Aorta (tissue), 5 donors: ENCODE measurements around the gene GTF2IRD1. TPM values are rescaled to one million over a fixed set of nuclear protein-coding genes. Genes with fewer than 3 reads are reported as not detected.

Experiments
- ATAC-seq: fragments of 200-7000 bp; cut with Tn5 transposase; one replicate; pipeline ENCODE4 v1.9.1; 2022; ENCODE audit warnings: moderate library complexity; ENCODE audit not compliant: low FRiP score
- DNase-seq, 2 donors: peaks; one replicate each; pipeline ENCODE4 v3.0.0-alpha.2; 2020
- H3K27ac ChIP-seq, 2 donors: one replicate each; pipeline ENCODE4 v1.5.1; 2013; ENCODE audit warnings: low read length in 2 of 2, mild to moderate bottlenecking in 2 of 2, moderate library complexity in 2 of 2, control low read depth in 1 of 2, inconsistent platforms in 1 of 2, low read depth in 1 of 2
- H3K27me3 ChIP-seq, 2 donors: one replicate each; pipeline ENCODE4 v1.6.1; 2013; ENCODE audit warnings: control low read depth in 1 of 2, low read length in 1 of 2, mild to moderate bottlenecking in 1 of 2, moderate library complexity in 1 of 2; ENCODE audit not compliant: insufficient read depth in 2 of 2, control insufficient read depth in 1 of 2
- H3K36me3 ChIP-seq, 2 donors: one replicate each; pipeline ENCODE4 v1.6.1; 2013; ENCODE audit warnings: control low read depth in 1 of 2, low read length in 1 of 2, mild to moderate bottlenecking in 1 of 2; ENCODE audit not compliant: insufficient read depth in 2 of 2, control insufficient read depth in 1 of 2
- H3K4me1 ChIP-seq, 2 donors: one replicate each; pipeline ENCODE4 v1.6.1; 2013; ENCODE audit warnings: low read length in 2 of 2, control low read depth in 1 of 2, mild to moderate bottlenecking in 1 of 2, moderate library complexity in 1 of 2; ENCODE audit not compliant: insufficient read depth in 2 of 2, control insufficient read depth in 1 of 2
- H3K4me3 ChIP-seq, 2 donors: one replicate each; pipeline ENCODE4 v1.5.1; 2013; ENCODE audit warnings: low read length in 2 of 2, control low read depth in 1 of 2, mild to moderate bottlenecking in 1 of 2
- H3K9me3 ChIP-seq: one replicate; pipeline ENCODE4 v1.6.1; 2013; ENCODE audit warnings: mild to moderate bottlenecking, low read length; ENCODE audit not compliant: control insufficient read depth
- WGBS, 2 donors: extraction: QIAGEN DNeasy Blood & Tissue Kit; methylation state at CpG; one replicate each; pipeline ENCODE4 v1.1.7; 2013; 5-methylcytosine and 5-hydroxymethylcytosine counted together
- intact Hi-C, 2 donors: fragments of 100-400 bp; cut with DNase I; formaldehyde crosslinking; loops; one replicate each; pipeline versions ENCODE4 v1.14.2 to v1.15.0; 2022
- polyA plus RNA-seq, 2 donors: library from polyadenylated mRNA; stranded (reverse); fragments of 200-250 nt; gene quantifications; one replicate each; pipeline ENCODE4 v1.2.3, GENCODE V29; 2013
- total RNA-seq, 2 donors: library from RNA; stranded (reverse); fragmentation: NEBNext Ultra II Directional; extraction: Animal tissue kit (Norgen Biotek cat#: 25700); gene quantifications; one replicate each; pipeline ENCODE4 v1.2.1, GENCODE V29; 2021
- donor health status: healthy with polysubstance abuse.
- donor health status: Bipolar disorder and iron deficiency.
- donor health status: DM: no; HTN: no; CAD: no.
- donor health status: DM: no; HTN: no; CAD: no.
- donor health status: DM: yes; HTN: yes; CAD: no.

Gene GTF2IRD1
- total and polyA plus RNA-seq, 4 donors = 4.3 to 11.5 (median 7.5) TPM

- DNase-seq (no peak), ATAC-seq (no peak)
- Histone ChIP-seq H3K9me3 (no peaks in the 10 kb centered on the region), H3K4me1 (peaks cover 0 to 2% of the 10 kb centered on the region in 2 donors), H3K27ac (peak overlapping the region in 1 of 2 donors; percentile 26), H3K36me3 (no peaks in the 10 kb centered on the region), H3K27me3 (no peaks in the 10 kb centered on the region), H3K4me3 (peak overlapping the region in 1 of 2 donors; percentile 2)
- WGBS, 2 donors = 69 to 71% methylated on average over 15 of the region's 15 CpGs
- intact Hi-C loops = no loop called here
Observed at GRCh38 chr7:74606909-74607510, 153.3 kb downstream of the GTF2IRD1 start.

DNA sequence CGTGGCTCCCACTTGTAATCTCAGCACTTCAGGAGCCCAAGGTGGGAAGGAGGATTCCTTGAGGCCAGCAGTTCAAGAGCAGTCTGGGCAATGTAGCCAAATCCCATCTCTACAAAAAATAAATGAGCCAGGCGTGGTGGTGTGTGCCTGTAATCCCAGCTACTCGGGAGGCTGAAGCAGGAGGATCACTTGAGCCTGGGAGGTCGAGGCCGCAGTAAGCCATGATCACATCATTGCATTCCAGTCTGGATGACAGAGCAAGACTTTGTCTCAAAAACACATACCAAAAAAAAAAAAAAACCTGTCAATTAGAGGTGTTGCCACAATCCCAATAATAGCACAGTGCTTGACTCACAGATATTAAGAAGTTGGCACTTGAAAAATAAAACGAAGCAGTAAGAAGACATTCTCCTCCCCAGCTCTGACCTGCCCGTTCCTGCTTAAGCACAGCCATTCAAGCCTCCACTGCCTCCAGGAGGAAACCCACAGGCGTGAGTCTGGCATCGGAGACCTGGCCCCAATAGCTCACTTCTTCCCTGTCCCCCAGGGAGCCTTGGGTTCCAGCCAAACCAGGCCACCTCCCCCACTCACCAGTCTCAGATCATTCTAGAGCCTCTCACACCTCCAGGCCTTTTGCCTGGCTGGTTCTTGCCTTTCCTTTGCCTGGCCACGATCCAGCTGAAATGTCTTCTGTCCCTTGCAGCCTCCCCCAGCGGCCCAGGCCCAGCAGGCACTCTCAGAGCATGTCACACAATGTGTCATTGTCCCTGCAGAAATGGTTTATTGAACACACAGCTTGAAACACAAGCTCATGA lies 158.5 kb downstream of the GTF2IRD1 start:
- ATAC-seq = peak; percentile 38

GRCh38 chr7:74615933-74616780 lies 162.5 kb downstream of the GTF2IRD1 start:
- no peak for ATAC-seq
- no peaks in the 10 kb centered on the region for H3K9me3 ChIP-seq
- WGBS, 2 donors = 92 to 93% methylated on average over 13 of the region's 13 CpGs
- intact Hi-C loops = no loop called here
- no peak overlapping the region for H3K4me3 ChIP-seq
- H3K27me3 ChIP-seq = no peaks in the 10 kb centered on the region
- no peak overlapping the region for H3K27ac ChIP-seq
- H3K4me1 ChIP-seq = no peaks in the 10 kb centered on the region
- DNase-seq = no peak
- H3K36me3 ChIP-seq = no peaks in the 10 kb centered on the region

More for the DNA sequence above, 158.5 kb downstream of the GTF2IRD1 start:
- Histone ChIP-seq H3K4me1 (no peaks in the 10 kb centered on the region), H3K27ac (no peak overlapping the region), H3K4me3 (no peak overlapping the region), H3K27me3 (no peaks in the 10 kb centered on the region), H3K36me3 (no peaks in the 10 kb centered on the region), H3K9me3 (no peaks in the 10 kb centered on the region)
- DNase-seq = no peak
- intact Hi-C loops = no loop called here
- 46 to 47% methylated on average over 11 of the region's 11 CpGs for WGBS, 2 donors

GRCh38 chr7:74617180-74617744 lies 163.6 kb downstream of the GTF2IRD1 start:
- no peak overlapping the region for H3K4me3 ChIP-seq
- DNase-seq = peak in 1 of 2 donors; percentile 71
- peak; percentile 36 for ATAC-seq
- H3K27ac ChIP-seq = no peak overlapping the region
- intact Hi-C loops = no loop called here
- no peaks in the 10 kb centered on the region for H3K36me3 ChIP-seq
- no peaks in the 10 kb centered on the region for H3K9me3 ChIP-seq
- H3K27me3 ChIP-seq = no peaks in the 10 kb centered on the region
- H3K4me1 ChIP-seq = no peaks in the 10 kb centered on the region
- WGBS, 2 donors = 65 to 77% methylated on average over 9 of the region's 9 CpGs

DNA sequence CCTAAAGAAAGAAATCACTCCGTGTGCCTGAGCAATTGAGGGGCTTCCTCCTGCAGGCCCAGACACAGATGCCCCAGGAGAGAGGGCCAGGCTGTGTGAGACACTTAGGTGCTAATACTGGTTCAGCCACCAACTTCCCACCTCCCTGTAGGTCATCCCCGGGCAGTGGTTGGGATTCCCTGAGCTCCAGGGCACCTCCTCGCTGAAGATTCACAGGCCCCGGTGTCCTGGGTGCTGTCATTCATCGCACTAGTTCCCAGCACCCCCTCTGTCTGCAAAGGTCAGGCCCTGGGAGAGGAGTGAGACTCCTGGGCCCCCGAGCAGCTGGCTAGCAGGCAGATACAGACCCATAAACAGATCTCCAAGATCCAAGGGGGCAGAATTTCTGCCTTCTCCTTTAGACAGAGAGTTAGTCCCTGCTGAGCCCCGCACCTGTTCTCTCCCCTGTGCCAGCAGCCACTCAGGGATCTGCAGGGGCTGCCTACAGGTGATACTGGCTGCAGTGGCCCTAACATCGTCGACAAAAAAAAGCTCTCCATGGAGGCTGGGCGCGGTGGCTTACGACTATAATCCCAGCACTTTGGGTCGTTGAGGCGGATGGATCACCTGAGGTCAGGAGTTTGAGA lies 165.6 kb downstream of the GTF2IRD1 start:
- H3K36me3 ChIP-seq = no peaks in the 10 kb centered on the region
- no peaks in the 10 kb centered on the region for H3K27me3 ChIP-seq
- no peak overlapping the region for H3K27ac ChIP-seq
- ATAC-seq = no peak
- H3K9me3 ChIP-seq = no peaks in the 10 kb centered on the region
- 84 to 91% methylated on average over 14 of the region's 14 CpGs for WGBS, 2 donors
- no peaks in the 10 kb centered on the region for H3K4me1 ChIP-seq
- no peak for DNase-seq
- no peak overlapping the region for H3K4me3 ChIP-seq
- intact Hi-C loops = no loop called here

DNA sequence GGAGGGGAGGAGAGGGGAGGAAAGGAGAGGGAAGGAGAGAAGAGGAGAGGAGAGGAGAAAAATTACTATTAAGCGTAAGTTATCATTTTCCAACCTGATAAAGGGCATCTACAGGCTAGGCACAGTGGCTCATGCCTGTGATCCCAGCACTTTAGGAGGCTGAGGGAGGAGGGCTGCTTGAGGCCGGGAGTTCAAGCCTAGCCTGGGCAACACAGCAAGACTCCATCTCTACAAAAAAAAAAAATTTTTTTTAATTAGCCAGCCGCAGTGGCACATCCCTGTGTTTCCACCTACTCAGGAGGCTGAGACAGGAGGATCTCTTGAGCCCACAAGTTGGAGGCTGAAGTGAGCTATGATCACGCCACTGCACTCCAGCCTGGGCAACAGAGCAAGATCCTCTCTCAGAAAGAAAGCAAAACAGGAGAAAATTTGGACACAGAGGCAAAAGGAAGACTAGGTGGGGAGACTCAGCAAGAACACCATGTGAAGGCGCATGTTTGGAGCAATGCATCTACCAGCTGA lies 168.6 kb downstream of the GTF2IRD1 start:
- DNase-seq (no peak), ATAC-seq (no peak)
- Histone ChIP-seq H3K27me3 (no peaks in the 10 kb centered on the region), H3K27ac (no peak overlapping the region), H3K4me3 (no peak overlapping the region), H3K9me3 (no peaks in the 10 kb centered on the region), H3K36me3 (no peaks in the 10 kb centered on the region), H3K4me1 (no peaks in the 10 kb centered on the region)
- intact Hi-C loops = no loop called here
- 93 to 97% methylated on average over 5 of the region's 5 CpGs for WGBS, 2 donors

DNA sequence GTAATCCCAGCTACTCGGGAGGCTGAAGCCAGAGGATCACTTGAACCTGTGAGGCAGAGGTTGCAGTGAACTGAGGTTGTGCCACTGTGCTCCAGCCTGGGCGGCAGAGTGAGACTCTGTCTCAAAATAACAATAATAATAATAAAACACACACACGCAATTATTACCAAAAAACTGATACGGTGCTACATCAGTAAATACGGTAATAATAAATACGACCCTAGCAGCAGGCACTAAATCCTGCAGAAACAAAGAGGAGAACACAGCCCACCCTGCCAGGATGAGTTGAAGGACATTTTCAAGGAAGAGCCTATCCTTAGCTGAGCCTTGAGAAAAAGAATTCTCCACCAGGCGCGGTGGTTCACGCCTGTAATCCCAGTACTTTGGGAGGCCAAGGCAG lies 169.4 kb downstream of the GTF2IRD1 start:
- Histone ChIP-seq H3K9me3 (no peaks in the 10 kb centered on the region), H3K4me1 (no peaks in the 10 kb centered on the region), H3K27ac (no peak overlapping the region), H3K27me3 (no peaks in the 10 kb centered on the region), H3K4me3 (no peak overlapping the region), H3K36me3 (no peaks in the 10 kb centered on the region)
- ATAC-seq = no peak
- WGBS, 2 donors = 82 to 83% methylated on average over 9 of the region's 9 CpGs
- DNase-seq = no peak
- intact Hi-C loops = no loop called here

- intact Hi-C loops = no loop called here
- no peak overlapping the region for H3K4me3 ChIP-seq
- no peaks in the 10 kb centered on the region for H3K9me3 ChIP-seq
- DNase-seq (no peak), ATAC-seq (peak; percentile 75)
- no peak overlapping the region for H3K27ac ChIP-seq
- H3K4me1 ChIP-seq = no peaks in the 10 kb centered on the region
- 0 to 1% methylated on average over 3 of the region's 3 CpGs for WGBS, 2 donors
- no peaks in the 10 kb centered on the region for H3K36me3 ChIP-seq
- H3K27me3 ChIP-seq = no peaks in the 10 kb centered on the region
Observed at GRCh38 chr7:74625446-74625845, 171.7 kb downstream of the GTF2IRD1 start.
